COLO829 (cell line): ENCODE data around the gene HOXB9.

Source experiments
- DNase-seq: peaks from one replicate; pipeline ENCODE4 v3.0.0; 2012; ENCODE audit warnings: low spot score

Gene HOXB9

DNA sequence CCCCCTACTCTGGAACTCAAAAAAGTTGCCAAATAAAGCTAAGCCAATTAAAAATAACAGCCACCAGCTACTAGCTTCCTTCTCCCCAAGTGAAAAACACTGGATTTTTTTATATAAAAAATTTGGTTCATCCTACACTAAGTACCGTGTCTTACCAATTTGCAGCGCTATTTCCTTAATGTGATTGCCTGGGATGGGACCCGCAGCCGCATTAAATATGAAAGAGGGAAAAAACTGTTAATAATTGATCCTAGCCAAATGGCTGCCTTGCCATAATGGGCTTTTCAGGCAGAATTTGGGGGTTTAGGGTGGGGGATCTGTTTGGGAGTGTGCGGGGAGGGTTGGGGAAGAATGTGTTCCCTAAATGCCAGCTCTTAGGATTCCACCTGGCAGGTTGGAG is 2.0 kb downstream of the HOXB9 start:
- no peak for DNase-seq

DNA sequence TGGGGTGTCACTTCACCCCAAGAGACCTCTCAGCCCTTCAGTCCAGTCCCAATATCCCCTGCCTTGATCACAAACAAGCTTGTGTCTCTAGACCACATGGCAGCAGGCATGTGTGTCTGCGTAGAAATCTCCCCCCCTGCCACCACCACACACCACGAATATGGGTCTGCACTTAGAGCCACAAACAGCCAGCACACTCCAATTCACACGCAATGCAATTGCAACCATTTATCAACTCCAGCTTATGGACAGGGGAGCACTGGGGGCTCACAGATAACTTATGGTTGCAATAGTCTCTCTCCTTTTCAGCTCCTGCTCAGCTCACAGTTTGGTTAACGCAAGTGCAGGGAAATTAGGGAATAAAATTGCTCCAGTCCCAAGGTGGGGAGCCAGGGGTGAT is 2.6 kb downstream of the HOXB9 start:
- no peak for DNase-seq

DNA sequence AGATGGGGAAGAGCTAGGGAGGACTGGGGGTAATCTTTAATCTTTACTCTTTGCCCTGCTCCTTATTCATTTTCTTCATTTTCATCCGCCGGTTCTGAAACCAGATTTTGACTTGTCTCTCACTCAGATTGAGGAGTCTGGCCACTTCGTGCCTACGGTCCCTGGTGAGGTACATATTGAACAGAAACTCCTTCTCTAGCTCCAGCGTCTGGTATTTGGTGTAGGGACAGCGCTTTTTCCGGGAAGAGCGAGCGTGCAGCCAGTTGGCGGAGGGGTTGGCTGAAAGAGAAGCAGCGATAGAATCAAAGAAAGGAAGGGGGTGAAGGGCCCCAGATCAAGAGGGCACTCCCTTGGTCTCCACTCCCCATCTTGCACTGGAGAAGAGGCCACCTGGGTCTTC is 3.3 kb downstream of the HOXB9 start:
- DNase-seq = no peak

DNA sequence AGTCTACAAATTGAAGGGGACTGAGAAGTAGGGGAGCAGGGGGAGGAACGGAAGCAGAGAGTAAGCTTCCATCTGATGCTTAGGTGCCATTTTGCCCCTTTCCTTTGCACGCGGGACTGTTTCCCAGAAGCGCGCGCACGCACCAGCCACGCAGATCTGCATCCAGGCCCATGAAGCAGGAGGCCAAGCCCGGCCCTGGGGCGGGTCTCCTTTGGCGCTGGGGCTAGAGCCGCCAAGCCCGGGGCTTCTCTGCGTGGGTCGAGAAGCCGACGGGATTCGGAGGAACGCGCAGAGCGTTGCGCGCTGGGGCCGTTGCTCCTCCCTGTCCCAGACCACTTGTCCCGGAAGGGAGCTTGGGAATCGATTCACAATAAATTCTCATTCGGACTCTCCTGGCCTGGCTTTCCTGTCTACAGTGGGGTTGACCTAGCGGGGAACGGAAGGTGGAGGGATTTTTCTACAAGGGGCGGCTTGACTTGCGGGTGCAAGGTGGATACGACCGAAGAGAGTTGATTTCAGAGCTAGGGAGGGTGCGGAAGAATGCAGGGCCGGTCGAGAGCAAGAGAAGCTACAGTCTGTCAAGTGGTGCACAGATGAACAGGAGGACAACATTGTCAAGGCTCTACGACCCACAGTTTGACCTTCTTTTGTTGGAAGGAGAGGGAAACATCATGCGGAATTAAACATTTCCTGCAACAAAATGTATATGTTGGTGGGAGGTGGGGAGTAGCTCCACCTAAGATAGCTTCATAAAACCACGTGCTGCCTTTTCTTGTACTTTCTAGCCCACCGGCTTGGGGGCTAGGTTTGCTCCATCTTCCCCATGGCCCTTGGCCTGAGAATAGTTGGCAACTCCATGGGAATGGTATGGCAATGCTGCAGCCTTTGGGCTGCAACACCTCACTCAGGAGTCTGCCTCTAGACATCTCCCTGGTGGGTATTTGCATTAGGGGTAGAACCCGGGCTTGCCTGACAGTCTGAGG is 4.5 kb downstream of the HOXB9 start:
- DNase-seq = no peak

DNA sequence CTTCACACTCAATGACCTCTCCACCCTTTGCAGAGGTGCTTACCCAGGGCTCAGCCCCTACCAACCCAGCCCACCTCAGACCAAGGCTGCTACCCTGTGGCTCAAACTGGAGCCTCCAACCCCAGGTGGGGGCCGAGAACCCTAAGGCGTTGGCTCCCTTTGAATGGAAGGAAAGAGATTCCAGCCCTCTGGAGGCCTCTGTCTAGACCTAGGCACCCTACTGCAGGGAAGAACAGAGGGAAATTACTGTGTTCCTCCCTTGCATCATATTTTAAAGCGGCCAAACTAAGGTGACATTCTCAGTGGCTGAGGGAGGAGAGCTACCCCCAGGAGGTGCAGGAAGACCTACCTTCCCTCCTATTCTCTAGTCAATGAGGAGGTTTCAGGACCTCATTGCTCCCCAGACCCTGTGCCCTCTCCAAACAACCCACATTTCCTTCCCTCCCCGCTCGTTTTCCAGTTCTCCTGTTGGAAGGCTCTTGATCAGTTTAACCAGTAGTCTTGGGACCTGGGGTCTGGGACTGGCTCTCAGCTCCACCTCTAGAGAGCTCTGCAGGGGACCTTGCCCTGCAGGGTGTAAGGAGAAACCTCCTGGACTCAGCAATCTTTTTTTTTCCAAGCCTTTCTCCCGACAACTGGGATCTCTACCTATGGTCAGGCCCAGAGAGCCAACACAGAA is 5.6 kb downstream of the HOXB9 start:
- no peak for DNase-seq

DNA sequence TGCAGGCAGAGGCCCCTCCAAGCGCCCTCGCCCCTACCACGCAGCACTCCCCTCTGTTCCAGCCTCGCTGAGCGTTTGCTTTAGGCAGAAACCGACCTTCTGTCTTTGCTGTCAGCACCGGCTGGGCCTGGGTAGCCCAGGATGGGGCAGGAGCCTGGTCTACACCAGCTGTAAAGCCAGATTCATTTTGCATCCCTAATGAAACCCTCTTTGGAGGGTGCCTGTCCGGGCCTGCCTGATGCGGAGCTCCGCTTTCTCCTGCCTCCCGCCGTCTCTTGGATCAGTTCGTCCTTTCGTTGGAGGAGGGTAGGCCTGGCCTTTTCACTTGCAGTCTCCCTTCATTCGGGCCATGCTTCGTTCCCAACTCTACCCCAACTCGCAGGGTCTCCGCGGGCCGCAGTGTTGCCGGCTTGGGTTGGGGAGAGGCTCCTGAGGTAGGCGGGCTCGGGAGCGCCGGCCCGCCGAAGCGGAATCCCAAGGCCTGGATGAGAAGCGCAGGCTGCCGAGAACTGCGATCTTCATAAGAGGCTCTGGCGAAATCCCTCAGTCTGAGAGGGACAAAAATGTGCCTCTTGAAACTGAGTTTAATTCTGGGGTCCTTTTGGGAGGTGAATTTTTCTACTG is 6.2 kb downstream of the HOXB9 start:
- DNase-seq = no peak

DNA sequence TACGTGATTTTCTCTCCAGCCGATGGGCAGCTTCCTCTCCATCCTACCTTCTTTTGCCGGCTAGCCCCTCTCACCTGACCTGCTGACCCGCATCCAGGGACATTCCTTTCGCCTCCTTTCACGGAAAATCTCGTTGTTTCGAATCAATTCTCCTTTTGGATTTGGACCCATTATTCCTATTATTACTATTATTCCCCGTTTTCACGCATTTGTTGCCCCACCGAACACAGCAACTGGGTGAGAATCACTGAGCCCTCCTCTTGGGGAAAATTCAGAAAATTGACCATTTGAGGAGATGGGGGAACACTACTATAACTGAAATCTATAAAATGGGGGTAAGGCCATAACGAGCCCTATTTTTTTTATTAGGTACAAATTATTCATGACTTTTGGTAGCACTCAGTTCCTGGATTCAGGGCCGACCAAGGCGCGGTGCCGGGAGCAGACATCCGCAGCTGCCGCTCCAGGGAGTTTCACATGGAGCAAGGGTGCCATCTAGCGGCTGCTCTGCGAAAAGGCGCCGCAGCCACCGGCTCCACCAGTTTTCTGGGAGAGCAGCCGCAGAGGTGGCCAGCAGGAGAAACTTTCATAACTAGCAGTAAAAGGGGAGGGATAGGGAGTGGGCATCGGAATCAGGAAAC is 7.8 kb downstream of the HOXB9 start:
- peak; percentile 96 for DNase-seq

DNA sequence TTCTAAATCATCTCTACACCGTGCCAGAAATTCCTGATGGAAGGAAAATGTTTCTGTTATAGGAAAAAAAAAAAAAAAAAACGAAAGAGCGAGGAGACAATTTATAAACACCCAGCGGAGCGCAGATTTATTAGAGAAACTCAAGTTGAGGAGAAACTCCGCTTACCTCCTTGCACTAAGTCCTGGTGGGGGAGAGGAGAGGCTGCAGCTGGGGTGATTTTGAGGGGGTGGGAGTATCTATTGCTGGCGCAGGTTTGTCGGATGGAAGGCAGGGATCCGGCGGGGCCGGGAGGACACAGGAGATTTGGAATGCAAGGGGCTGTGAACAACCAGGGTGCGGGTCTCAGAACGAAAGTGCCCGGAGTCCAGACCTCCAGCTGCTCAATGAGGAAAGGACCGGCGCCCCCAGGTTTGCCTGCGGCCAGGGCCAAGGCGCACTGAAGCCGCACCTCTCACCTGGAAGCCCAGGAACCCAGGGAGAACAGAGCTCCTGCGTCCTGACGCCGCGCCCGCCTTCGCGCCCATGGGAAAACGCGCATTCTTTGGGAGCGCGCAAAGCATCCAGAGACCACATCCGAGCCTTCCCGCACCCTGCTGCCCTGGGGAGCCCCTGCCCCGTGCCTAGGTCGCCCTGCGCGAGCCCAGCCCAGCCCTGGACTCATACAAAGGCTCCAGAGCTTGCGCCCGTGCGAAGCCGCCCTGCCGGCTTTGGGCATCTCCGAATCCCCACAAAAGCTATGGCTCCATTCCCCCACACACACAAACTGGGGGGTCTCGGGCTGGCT is 8.5 kb downstream of the HOXB9 start:
- DNase-seq = no peak

DNA sequence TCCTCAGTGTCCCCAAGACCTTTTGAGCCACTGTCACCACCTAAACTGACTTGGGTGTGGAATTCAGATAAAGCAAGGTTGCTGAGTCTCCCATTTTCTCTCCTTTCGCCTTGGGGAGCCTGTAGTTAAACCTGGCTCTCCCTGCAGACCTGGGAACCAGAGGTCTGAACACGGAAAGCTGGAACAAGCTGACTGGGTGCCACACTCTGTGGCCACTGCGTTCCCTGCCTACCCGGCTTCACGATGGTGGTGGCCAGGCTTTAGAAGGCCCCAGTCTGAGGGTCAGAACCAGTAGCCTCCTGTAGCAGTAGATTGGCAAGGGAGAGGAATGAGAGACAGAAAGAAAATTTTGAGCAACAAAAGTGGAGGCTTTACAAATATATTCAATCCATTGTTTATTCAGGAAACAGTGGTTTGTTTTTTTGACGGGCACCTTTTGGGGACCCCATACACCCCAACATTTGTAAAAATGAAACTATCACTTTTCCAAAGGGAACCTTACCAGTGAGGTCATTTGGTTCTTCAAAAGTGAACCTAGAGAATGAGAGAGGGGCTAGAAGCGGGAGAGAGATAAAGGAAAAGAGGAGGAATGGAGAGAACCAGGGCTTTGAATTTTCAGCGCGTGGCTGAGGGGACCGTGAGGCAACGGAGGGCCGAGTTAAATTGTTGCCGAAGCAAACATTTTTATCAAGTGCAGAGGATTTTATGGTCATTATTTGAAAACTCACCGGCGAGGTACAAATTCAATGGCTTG is 9.3 kb downstream of the HOXB9 start:
- no peak for DNase-seq

DNA sequence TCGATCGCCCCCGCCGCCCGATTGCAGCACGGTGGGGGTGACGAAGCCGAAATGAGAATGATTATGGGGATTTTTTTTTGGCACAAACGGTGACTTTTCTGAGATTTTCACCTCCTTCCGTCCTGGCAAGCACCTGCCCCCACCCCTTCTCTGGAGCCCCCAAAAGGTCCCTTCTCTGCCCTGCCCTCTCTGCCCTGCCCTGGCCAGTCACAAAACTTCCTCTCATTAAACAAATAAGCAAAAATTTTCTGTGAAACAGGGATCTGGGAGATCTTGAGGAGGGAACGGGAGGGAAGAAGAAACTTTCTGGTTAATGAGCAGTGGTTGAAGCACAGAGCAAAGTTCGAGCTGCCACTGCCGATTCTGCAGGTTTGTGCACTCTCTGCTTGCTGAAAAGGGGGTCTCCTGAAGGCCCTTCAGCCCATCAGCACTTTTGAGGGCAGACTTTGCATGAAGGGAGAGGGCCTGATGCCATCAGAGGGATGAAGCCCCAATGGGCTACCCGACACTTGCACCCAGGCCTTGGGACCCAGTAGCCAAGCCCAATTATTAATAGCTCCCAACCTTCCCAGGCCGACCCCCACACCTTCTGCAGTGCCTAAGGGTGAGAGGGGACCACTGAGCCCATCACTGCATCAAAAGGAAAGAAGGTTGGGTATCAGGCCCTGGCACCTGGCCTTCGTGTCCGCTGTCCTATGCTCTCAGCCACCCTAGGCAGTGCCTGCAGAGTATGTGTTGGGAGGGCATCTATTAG is 10.0 kb downstream of the HOXB9 start:
- DNase-seq = no peak

DNA sequence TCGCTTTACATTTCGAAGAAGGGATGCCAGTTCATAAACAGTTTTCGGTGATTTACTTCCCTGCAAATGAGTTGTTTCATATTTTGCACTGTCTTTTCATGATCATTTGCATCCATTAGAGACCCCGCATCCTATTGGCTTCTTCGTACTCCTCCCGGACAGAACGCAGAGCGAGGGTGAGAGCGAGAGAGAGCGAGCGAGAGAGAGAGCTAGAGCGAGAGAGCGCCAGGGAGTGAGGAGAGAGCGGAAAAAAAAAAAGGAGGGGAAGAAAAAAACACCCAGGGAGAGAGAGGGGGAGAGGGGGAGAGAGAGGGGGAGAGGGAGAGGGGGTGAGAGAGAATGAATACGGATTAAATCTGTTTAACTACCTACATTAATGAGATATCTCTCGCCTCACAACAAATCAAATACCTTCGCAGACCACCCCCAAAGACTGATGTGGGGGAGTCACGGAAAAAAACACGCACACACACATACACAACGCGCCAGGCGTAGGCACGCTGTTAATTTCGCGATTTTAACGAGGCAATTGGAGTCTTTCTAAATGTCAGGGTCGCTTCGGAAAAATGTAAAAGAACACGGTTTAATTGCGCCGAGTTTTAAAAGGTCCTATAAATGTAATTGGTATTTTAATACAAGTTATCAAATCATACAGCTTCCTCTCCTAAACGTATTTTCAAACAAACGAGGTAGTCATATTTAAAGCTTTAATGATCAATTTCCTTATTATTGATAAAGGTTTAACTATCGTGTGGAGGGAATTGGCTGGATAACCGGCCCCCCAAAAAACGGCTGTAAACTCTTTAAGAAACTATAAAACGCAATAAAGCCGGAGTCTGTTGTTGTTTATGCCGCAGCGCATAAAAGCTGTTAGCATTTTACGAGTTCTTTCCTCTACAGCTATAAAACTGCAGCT is 10.9 kb downstream of the HOXB9 start, which contains the start of gene HOXB8:
Gene HOXB8 (minus strand): TSS at position 246 of the 916 bp plus-strand sequence. CDS start 588 bp downstream, outside the sequence.
- no peak for DNase-seq

DNA sequence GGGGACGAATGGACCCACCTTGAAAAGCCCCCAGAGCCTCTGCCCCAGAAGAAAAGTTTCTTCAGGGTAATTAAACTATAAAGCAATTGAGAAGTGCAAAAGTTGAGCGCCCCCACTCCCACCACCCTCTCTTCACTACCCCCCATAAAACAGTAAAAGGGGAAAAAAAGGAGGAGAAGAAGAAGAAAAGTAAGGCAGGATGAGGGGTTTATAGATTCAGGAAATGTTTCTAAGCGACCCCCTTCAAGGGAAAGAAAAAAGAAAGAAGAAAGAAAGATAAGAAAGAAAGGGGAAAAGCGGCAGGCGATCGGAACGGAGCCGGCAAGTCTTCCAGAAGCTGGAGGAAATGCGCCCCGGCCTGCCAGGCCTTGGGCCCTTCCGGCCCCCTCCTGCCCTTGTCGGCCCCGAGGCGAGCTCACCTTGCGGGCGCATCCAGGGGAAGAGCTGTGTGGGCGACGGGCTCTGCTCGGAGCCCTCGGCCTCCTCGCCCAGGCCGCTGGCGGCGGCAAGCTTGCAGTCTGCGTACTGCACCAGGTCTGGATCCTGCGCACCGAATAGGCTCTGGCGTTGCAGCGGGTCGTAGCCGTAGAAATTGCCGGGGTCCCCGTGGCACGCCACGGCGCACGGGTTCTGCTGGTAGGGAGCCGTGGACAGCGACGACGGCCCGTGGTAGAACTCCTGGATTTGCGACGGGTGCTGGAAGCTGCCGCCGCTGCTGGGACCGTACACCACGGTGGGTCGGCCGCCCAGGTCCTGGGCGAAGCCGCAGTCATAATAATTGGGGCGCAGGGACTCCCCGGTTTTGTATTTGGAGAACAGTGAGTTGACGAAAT is 12.1 kb downstream of the HOXB9 start:
- no peak for DNase-seq

DNA sequence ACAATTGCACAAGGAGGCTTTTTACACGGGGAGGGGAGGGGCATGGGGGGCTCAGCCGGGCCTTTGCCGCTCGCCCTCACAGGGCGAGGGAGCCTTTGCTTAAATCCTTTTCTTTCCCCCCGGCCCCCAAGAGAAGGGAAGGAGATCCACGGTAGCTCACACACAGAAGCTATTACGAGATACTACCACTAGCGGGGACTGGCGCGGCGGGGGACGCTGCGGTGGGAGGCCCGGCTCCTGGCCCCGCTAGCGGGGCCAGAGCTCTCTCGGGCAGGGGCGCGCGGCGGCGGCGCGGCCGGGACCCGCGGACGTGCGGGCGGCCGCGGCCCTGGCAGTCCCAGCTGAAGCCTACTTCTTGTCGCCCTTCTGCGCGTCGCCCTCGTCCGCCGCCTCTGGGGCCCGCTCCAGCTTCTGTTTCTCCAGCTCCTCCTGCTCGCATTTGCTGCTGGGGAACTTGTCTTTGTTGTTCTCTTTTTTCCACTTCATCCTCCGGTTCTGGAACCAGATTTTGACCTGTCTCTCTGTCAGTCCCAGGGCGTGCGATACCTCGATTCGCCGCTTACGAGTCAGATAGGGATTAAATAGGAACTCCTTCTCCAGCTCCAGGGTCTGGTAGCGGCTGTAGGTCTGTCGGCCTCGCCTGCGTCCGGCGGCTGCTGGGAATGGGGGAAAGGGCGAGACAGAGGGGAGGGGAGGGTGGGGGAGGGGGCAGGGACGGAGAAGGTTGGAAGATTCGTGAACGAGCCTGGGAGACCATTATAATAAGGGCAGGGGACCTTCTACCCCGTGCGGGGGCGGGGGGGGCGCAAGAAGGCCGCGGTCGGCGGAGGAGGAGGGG is 13.1 kb downstream of the HOXB9 start:
- no peak for DNase-seq

DNA sequence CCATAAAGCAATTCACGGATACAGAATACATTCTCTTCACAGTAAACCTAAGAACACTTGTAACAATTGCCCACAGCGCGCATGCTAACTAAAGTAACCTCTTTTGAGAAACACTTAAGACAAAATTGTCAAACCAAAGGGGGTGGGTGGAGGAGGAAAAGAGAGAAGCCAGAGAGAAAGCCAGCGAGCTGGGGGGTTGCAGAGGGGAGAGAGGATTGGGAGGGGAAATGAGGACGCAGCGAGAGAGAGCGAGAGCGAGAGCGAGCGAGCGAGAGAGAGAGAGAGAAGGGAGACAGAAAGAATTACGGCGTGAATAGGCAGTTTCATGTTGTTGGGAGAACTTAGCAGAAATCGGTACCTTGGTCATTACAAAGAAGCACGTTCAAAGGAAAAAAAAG is 13.7 kb downstream of the HOXB9 start:
- no peak for DNase-seq

DNA sequence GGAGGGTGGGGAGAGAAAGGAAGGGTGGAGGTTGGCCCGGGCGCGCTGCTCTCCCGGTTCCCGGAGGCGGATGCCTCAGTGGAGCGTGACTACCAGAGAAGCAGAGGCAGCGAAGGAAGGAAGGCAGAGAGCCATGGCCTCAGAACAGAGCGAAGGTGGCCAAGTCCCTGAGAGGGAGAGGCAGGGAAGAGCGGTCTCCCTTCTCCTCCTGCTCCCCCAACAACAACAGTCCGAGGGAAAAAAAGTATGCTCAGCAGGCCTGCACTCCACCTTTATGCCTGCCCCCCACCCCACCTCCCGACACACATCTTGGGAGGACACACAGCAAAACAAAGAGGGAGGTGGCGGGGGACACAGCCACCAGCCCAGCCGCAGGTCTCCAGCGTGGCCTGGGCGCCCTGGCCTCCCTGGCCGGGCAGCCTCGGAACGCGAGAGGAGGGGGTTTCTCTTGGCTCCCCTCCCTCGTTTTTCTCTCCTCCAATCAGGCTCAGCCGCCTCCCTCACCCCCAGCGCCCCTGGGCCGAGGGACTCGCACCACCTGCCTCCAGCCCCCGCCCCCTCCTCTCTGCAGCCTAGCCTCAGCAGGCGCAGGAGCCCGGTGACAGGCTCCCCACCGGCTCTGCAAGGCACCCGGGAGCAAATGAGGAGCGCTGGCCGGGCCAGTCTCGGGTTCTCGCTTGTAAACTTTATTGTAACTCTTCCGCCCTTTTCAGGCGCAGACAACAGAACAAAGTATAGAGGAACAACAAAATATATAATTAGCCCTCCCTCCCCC is 14.3 kb downstream of the HOXB9 start:
- DNase-seq = no peak

DNA sequence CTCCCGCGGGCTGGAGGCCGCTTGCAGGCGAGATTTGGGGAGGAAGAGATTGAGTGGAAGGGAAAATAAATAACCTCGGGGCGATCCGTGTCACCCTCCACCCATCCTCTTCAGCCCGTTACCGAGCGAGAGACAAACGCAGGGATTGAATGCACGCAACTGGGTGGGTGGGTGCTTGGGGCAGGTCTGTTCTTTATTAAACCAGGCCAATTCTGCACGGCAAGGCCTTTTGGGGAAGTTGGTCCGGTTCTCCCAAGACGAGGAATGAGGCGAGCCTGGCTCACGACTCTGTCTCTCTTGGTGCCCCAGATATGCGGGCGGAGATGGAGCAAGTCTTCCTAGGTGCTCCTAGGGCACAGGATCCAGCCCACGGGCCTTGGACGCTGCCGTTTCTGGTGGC is 14.9 kb downstream of the HOXB9 start:
- no peak for DNase-seq
